ENCODE data around the gene RFFL. TPM values are rescaled to one million over a fixed set of nuclear protein-coding genes. Genes with fewer than 3 reads are reported as not detected.

The RFFL gene
- total RNA-seq, 4 donors from 2014 or later: 13.2 to 18.9 (median 18.1) TPM

- no peak for TF ChIP-seq CTCF (IDR thresholded peaks at IDR 0.05; ENCODE audit: low read depth)
Measured at GRCh38 chr17:35086931-35087573, 23.5 kb upstream of the RFFL start.

GRCh38 chr17:35086164-35086563, 22.7 kb upstream of the RFFL start:
- no peak for TF ChIP-seq CTCF (IDR thresholded peaks at IDR 0.05; ENCODE audit: low read depth)

- no peak for TF ChIP-seq CTCF (IDR thresholded peaks at IDR 0.05; ENCODE audit: low read depth)
Measured at GRCh38 chr17:35084987-35085386, 21.5 kb upstream of the RFFL start.

GRCh38 chr17:35083071-35083470, 19.6 kb upstream of the RFFL start:
- TF ChIP-seq CTCF (IDR thresholded peaks at IDR 0.05; ENCODE audit: low read depth): no peak

- no peak for TF ChIP-seq CTCF (IDR thresholded peaks at IDR 0.05; ENCODE audit: low read depth)
Measured at GRCh38 chr17:35082073-35082657, 18.7 kb upstream of the RFFL start.

GRCh38 chr17:35081638-35082037, 18.1 kb upstream of the RFFL start:
- TF ChIP-seq CTCF (IDR thresholded peaks at IDR 0.05; ENCODE audit: low read depth): no peak

- no peak for TF ChIP-seq CTCF (IDR thresholded peaks at IDR 0.05; ENCODE audit: low read depth)
Measured at GRCh38 chr17:35080536-35080935, 17.0 kb upstream of the RFFL start.

All from subcutaneous adipose tissue (tissue), 4 donors.